SU-DHL-6 (cell line): Measurements from ENCODE around the gene GALNT6.

ENCODE experiments used
- H2AFZ ChIP-seq: fragments of 200-600 bp; sonication (generic); 2 replicates; pipeline ENCODE4 v1.6.1; 2014; ENCODE audit warnings: low read depth, mild to moderate bottlenecking, moderate library complexity, mixed read lengths, antibody characterized with exemption, low read length; ENCODE audit not compliant: severe bottlenecking
- H3F3A ChIP-seq: fragments of 200-600 bp; shearing (Covaris generic); 2 replicates; pipeline ENCODE4 v1.6.0; 2016; ENCODE audit warnings: antibody characterized with exemption, mild to moderate bottlenecking; ENCODE audit not compliant: insufficient read depth
- H3K27ac ChIP-seq: fragments of 200-600 bp; sonication (generic); 2 replicates; pipeline ENCODE4 v1.5.1; 2016; ENCODE audit warnings: low read depth, mild to moderate bottlenecking, low read length, moderate library complexity, mixed read lengths
- H3K27me3 ChIP-seq: fragments of 200-600 bp; sonication (generic), shearing (Covaris generic); 2 replicates; pipeline ENCODE4 v1.6.0; 2014; ENCODE audit warnings: mild to moderate bottlenecking, low read length
- H3K36me3 ChIP-seq: fragments of 200-600 bp; sonication (generic); 2 replicates; pipeline ENCODE4 v1.6.1; 2014; ENCODE audit warnings: mild to moderate bottlenecking, low read length, mixed read lengths
- H3K4me2 ChIP-seq: fragments of 300-600, 200-600 bp; shearing (Covaris generic), sonication (generic); 2 replicates; pipeline ENCODE4 v1.6.0; 2014; ENCODE audit warnings: low read length, low read depth, mild to moderate bottlenecking; ENCODE audit not compliant: poor library complexity, severe bottlenecking
- H3K4me3 ChIP-seq: fragments of 200-600 bp; sonication (generic); 2 replicates; pipeline ENCODE4 v1.5.1; 2014; ENCODE audit warnings: antibody characterized with exemption, low read length, mild to moderate bottlenecking, mixed read lengths; ENCODE audit not compliant: insufficient read depth, poor library complexity, severe bottlenecking
- H3K79me2 ChIP-seq: fragments of 200-600 bp; sonication (generic); 2 replicates; pipeline ENCODE4 v1.6.1; 2014; ENCODE audit warnings: mild to moderate bottlenecking, low read length, moderate library complexity; ENCODE audit not compliant: insufficient read depth
- H3K9ac ChIP-seq: fragments of 200-600 bp; sonication (generic); 2 replicates; pipeline ENCODE4 v1.7.0; 2014; ENCODE audit warnings: mild to moderate bottlenecking, low read length
- H3K9me2 ChIP-seq: fragments of 200-600 bp; sonication (generic); replicated peaks from 2 replicates; pipeline ENCODE4 v1.6.1; 2014; ENCODE audit warnings: low read length; ENCODE audit not compliant: insufficient read depth
- H3K9me3 ChIP-seq: fragments of 200-600 bp; sonication (generic); 2 replicates; pipeline ENCODE4 v1.6.1; 2014; ENCODE audit warnings: low read length, mixed read lengths; ENCODE audit not compliant: insufficient read depth
- H4K20me1 ChIP-seq: fragments of 200-600 bp; sonication (generic); 2 replicates; pipeline ENCODE4 v1.6.1; 2014; ENCODE audit warnings: low read depth, mild to moderate bottlenecking, antibody characterized with exemption, low read length, moderate library complexity, mixed read lengths
- EZH2phosphoT487 ChIP-seq: fragments of 200-600 bp; sonication (generic), shearing (Covaris generic); conservative IDR thresholded peaks from 2 replicates; pipeline ENCODE4 v1.6.1; 2018; ENCODE audit warnings: mild to moderate bottlenecking, antibody characterized with exemption, low read length, moderate library complexity, mixed read lengths
- TF ChIP-seq, protein P1 (sequence below): fragments of 200-600 bp; sonication (generic); IDR thresholded peaks from one replicate; pipeline ENCODE4 v1.5.1; 2017; ENCODE audit warnings: antibody characterized with exemption, mild to moderate bottlenecking, low read length, moderate library complexity; ENCODE audit not compliant: insufficient read depth, poor library complexity, severe bottlenecking

Gene GALNT6

DNA sequence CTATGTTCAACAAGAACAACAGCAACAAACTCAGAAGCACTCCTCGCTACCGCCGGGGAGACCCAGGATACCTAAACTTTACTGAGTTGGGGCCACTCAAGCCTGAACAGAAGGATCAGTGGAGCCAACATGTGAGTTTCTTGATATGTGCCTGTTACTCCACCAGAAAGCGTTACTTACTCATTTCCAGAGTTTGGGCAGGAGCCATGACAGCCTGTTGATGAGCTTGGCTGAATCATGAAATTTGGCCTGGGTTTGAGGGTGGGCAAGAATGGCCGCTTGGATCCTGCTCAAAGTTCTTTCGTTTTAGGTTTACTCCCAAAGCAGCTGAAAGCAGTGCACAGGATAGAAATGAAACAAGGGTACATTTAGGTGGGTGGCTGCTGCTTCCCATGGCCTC, 12.0 kb upstream of the GALNT6 start:
- Histone ChIP-seq H3K36me3 (no peaks in the 10 kb centered on the region), H3K4me2 (no peak overlapping the region), H3F3A (no peaks in the 10 kb centered on the region), H3K9me2 (no peaks in the 10 kb centered on the region), H3K9me3 (no peaks in the 10 kb centered on the region), H3K79me2 (no peaks in the 10 kb centered on the region), H4K20me1 (no peaks in the 10 kb centered on the region), H3K9ac (no peak overlapping the region), H2AFZ (no peak overlapping the region), H3K27me3 (no peaks in the 10 kb centered on the region), H3K27ac (no peak overlapping the region), H3K4me3 (no peak overlapping the region)
- TF ChIP-seq EZH2phosphoT487: no peak
- TF ChIP-seq, protein P1, sequence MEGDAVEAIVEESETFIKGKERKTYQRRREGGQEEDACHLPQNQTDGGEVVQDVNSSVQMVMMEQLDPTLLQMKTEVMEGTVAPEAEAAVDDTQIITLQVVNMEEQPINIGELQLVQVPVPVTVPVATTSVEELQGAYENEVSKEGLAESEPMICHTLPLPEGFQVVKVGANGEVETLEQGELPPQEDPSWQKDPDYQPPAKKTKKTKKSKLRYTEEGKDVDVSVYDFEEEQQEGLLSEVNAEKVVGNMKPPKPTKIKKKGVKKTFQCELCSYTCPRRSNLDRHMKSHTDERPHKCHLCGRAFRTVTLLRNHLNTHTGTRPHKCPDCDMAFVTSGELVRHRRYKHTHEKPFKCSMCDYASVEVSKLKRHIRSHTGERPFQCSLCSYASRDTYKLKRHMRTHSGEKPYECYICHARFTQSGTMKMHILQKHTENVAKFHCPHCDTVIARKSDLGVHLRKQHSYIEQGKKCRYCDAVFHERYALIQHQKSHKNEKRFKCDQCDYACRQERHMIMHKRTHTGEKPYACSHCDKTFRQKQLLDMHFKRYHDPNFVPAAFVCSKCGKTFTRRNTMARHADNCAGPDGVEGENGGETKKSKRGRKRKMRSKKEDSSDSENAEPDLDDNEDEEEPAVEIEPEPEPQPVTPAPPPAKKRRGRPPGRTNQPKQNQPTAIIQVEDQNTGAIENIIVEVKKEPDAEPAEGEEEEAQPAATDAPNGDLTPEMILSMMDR: no peak

DNA sequence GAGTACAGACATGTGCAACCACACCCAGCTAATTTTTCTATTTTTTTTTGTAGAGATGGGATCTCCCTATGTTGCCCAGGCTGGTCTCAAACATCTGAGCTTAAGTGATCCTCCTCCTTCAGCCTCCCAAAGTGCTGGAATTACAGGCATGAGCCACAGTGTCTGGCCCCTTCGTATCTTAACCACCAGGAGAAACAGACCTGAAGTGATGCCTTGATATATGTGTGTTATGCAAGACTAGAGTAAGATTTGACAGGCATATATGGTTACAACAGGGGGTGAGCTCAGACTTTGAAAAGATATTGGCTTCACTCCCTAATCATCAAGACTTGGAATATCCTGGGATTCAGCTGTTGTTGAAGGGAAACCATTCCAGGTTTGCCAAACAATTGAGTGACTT, 10.7 kb upstream of the GALNT6 start:
- Histone ChIP-seq H4K20me1 (no peaks in the 10 kb centered on the region), H3K9me2 (no peaks in the 10 kb centered on the region), H3K4me3 (no peak overlapping the region), H3K27ac (no peak overlapping the region), H3K36me3 (no peaks in the 10 kb centered on the region), H3F3A (no peaks in the 10 kb centered on the region), H2AFZ (no peak overlapping the region), H3K9ac (no peak overlapping the region), H3K4me2 (no peak overlapping the region), H3K27me3 (no peaks in the 10 kb centered on the region), H3K9me3 (no peaks in the 10 kb centered on the region), H3K79me2 (no peaks in the 10 kb centered on the region)
- TF ChIP-seq, protein P1: no peak
- no peak for TF ChIP-seq EZH2phosphoT487

DNA sequence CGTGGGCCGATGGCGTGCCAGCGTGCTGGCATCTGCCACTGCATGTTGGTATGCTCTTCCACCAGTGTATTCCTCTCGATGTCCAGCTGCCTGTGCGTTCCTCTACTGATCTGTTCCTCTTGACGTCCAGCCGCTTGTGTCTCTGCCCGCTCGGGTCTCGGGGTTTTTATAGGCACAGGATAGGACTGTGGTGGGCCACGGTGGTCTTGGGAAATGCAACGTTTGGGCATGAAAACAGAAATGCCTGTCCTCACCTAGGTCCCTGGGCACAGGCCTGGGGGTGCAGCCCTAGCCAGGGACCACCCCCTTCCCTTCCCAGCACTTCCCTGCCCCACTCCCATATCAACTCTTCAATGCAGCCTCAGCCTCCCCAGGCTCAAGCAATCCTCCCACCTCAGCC, 10.3 kb upstream of the GALNT6 start:
- Histone ChIP-seq H3K27ac (no peak overlapping the region), H4K20me1 (no peaks in the 10 kb centered on the region), H3K4me3 (no peak overlapping the region), H3K79me2 (no peaks in the 10 kb centered on the region), H3K9ac (no peak overlapping the region), H3K4me2 (no peak overlapping the region), H3K9me3 (no peaks in the 10 kb centered on the region), H3K27me3 (no peaks in the 10 kb centered on the region), H2AFZ (no peak overlapping the region), H3F3A (no peaks in the 10 kb centered on the region), H3K9me2 (no peaks in the 10 kb centered on the region), H3K36me3 (no peaks in the 10 kb centered on the region)
- TF ChIP-seq, protein P1: no peak
- TF ChIP-seq EZH2phosphoT487: no peak
